GM23338 (cell line): ENCODE data around the gene UGCG. TPM values are rescaled to one million over a fixed set of nuclear protein-coding genes. Genes with fewer than 3 reads are reported as not detected.

ENCODE experiments used
- ATAC-seq: fragments of 200-7000 bp; cut with Tn5 transposase; 3 replicates; pipeline ENCODE4 v1.9.1; 2020
- DNase-seq: peaks from one replicate; pipeline ENCODE4 v3.0.0-alpha.2; 2015; ENCODE audit warnings: low spot score
- H2AFZ ChIP-seq: fragments of 200-600 bp; sonication (generic); 2 replicates; pipeline ENCODE4 v1.8.0; 2016; ENCODE audit warnings: antibody characterized with exemption, mild to moderate bottlenecking, moderate library complexity
- H3F3A ChIP-seq: fragments of 200-600 bp; sonication (generic); replicated peaks from 2 replicates; pipeline ENCODE4 v1.8.0; 2017; ENCODE audit warnings: antibody characterized with exemption, mixed run types, low read depth
- H3K27ac ChIP-seq: fragments of 200-600 bp; sonication (generic); 2 replicates; pipeline ENCODE4 v1.6.1; 2016; ENCODE audit warnings: low read depth
- H3K27me3 ChIP-seq: fragments of 200-600 bp; sonication (generic); 2 replicates; pipeline ENCODE4 v1.8.0; 2016; ENCODE audit warnings: mild to moderate bottlenecking, mixed run types, moderate library complexity; ENCODE audit not compliant: insufficient read depth
- H3K36me3 ChIP-seq: fragments of 200-600 bp; sonication (generic); 2 replicates; pipeline ENCODE4 v1.8.0; 2016; ENCODE audit warnings: mild to moderate bottlenecking; ENCODE audit not compliant: insufficient read depth
- H3K4me1 ChIP-seq: fragments of 200-600 bp; sonication (generic); 2 replicates; pipeline ENCODE4 v1.8.0; 2016; ENCODE audit warnings: mild to moderate bottlenecking, moderate library complexity; ENCODE audit not compliant: insufficient read depth
- H3K4me2 ChIP-seq: fragments of 200-600 bp; sonication (generic); 2 replicates; pipeline ENCODE4 v1.7.1; 2017; ENCODE audit warnings: mixed run types
- H3K4me3 ChIP-seq: fragments of 200-600 bp; sonication (generic); 2 replicates; pipeline ENCODE4 v1.6.1; 2016; ENCODE audit warnings: mixed run types
- H3K79me2 ChIP-seq: fragments of 200-600 bp; sonication (generic); replicated peaks from 2 replicates; pipeline ENCODE4 v1.8.0; 2017; ENCODE audit warnings: mild to moderate bottlenecking; ENCODE audit not compliant: insufficient read depth
- H3K9me2 ChIP-seq: fragments of 200-600 bp; sonication (generic); 2 replicates; pipeline ENCODE4 v1.8.0; 2017; ENCODE audit not compliant: insufficient read depth
- H4K20me1 ChIP-seq: fragments of 200-600 bp; sonication (generic); replicated peaks from 2 replicates; pipeline ENCODE4 v1.8.0; 2017; ENCODE audit warnings: mild to moderate bottlenecking; ENCODE audit not compliant: insufficient read depth
- H3K27ac Mint-ChIP-seq: 2 replicates; pipeline ENCODE4 v1.8.0; 2020; ENCODE audit warnings: inconsistent platforms, mild to moderate bottlenecking, moderate library complexity, mixed read lengths
- H3K27me3 Mint-ChIP-seq: 3 replicates; pipeline ENCODE4 v1.8.0; 2022; ENCODE audit warnings: low read depth, mild to moderate bottlenecking, moderate library complexity, mixed read lengths, inconsistent platforms; ENCODE audit not compliant: insufficient read depth, poor library complexity
- H3K36me3 Mint-ChIP-seq: 3 replicates; pipeline ENCODE4 v1.8.0; 2021; ENCODE audit warnings: low read depth, mild to moderate bottlenecking, inconsistent platforms, moderate library complexity, mixed read lengths
- H3K4me1 Mint-ChIP-seq: 3 replicates; pipeline ENCODE4 v1.8.0; 2020; ENCODE audit warnings: mild to moderate bottlenecking, inconsistent platforms, mixed read lengths
- H3K4me3 Mint-ChIP-seq: 3 replicates; pipeline ENCODE4 v1.8.0; 2021; ENCODE audit warnings: moderate library complexity, mild to moderate bottlenecking, inconsistent platforms, mixed read lengths
- H3K9me3 Mint-ChIP-seq: 3 replicates; pipeline ENCODE4 v1.8.0; 2020; ENCODE audit warnings: moderate library complexity, mild to moderate bottlenecking, inconsistent platforms, mixed read lengths
- CREB1 ChIP-seq: fragments of 250-450 bp; sonication (Bioruptor Pico); IDR thresholded peaks from 2 replicates; pipeline ENCODE4 v1.5.0; 2020; ENCODE audit warnings: low read depth, mild to moderate bottlenecking, moderate library complexity
- POLR2AphosphoS5 ChIP-seq: IDR thresholded peaks from 2 replicates; pipeline ENCODE4 v1.6.1; 2016; ENCODE audit warnings: antibody characterized with exemption, low read depth
- STAT1 ChIP-seq: IDR thresholded peaks from one replicate; pipeline ENCODE4 v1.6.1; 2016; ENCODE audit warnings: antibody characterized with exemption; ENCODE audit not compliant: unreplicated experiment
- ZNF331 ChIP-seq: fragments of 250-450 bp; sonication (Bioruptor Pico); IDR thresholded peaks from 2 replicates; pipeline ENCODE4 v1.5.0; 2020; ENCODE audit warnings: low read depth, mild to moderate bottlenecking, moderate library complexity
- long read RNA-seq: library from polyadenylated mRNA; unstranded; transcript quantifications from one replicate; pipeline ENCODE4 v2.0.0, GENCODE V29; 2020; ENCODE audit not compliant: unreplicated experiment
- polyA plus RNA-seq: library from polyadenylated mRNA; unstranded; fragments of >200 nt; fragmentation: Nextera tagmentation; extraction: Ambion mirVana; gene quantifications from 2 replicates; pipeline ENCODE4 v1.2.1, GENCODE V29; 2016
- total RNA-seq: library from RNA; depleted of rRNA; stranded (reverse); fragments of >200 nt; shearing (Covaris generic); gene quantifications from 2 replicates; pipeline ENCODE4 v1.2.3, GENCODE V29; 2014; rRNA removed
- TF ChIP-seq, protein P1 (sequence below): IDR thresholded peaks from one replicate; pipeline ENCODE4 v1.6.1; 2018; ENCODE audit warnings: antibody characterized with exemption; ENCODE audit not compliant: unreplicated experiment
- TF ChIP-seq, protein P2 (sequence below), 2 experiments: fragments of 200-600 bp in 1 of 2; sonication (generic) in 1 of 2; conservative IDR thresholded peaks; 2 replicates each; pipeline versions ENCODE4 v1.5.1 to v1.6.1; 2016 to 2017; ENCODE audit warnings: antibody characterized with exemption in 2 of 2, low read depth in 2 of 2, mild to moderate bottlenecking in 2 of 2, moderate library complexity in 1 of 2
- TF ChIP-seq, protein P3 (sequence below): IDR thresholded peaks from 2 replicates; pipeline ENCODE4 v1.6.1; 2016; ENCODE audit warnings: antibody characterized with exemption

Gene UGCG
- total RNA-seq (44.9 and 48.1 TPM in 2 replicates), polyA plus RNA-seq (27.8 and 30.4 TPM in 2 replicates)
- long read RNA-seq, full-length matches to known transcripts = 16 of 21 reads
- long read RNA-seq, partial matches to known transcripts = 0 of 21 reads
- long read RNA-seq, other reads (novel, unspliced or antisense) = 5 of 21 reads

DNA sequence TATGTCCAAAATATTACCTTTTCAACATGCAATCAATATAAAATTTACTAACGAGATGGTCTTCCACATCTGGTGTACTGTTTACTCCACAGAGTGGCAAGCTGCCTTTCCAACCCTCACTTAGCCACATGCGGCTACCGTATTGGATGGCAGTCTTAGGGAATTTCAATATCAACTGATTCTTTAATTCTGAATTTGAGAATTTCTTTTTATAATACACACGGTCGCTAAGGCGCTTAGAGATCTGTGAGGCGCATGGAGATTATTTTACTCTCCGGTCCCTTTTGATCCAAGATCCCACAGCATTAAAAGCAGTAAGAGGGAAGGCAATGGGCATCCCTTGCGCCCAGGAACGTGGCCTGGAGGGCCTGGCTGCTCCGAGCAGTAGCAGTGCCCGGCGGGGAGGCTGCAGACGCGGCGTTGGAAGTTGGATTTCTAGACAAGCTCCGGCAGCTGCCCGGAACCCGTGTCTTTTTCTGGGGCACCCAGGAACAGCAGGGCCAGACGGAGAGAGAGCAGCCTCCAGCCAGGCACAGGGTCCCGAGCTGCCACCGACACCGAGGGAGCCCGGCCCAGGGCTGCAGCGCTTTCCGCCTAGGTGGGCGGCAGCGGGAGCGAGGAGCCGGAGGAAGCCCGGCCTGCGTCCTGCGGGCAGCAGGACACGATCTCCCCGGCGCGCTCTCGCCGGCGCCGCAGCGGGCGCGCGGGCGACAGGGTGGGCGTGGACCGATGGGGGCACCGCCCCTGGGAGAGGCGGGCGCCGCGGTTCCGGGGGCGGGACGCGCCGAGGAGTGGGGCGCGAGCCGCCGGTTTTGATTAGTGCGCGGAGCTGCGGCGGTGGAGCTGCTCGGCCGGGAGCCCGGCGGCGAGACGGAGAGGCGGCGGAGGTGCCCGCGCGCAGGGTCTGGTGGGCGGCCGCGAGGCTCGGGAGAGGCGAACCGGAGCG, at the start of gene UGCG:
Gene UGCG, plus strand, starts transcription at position 819 of the 946 bp plus-strand sequence. CDS start 402 bp downstream, outside the sequence.
- Histone ChIP-seq H3K36me3 (no peaks in the 10 kb centered on the region), H3F3A (no peaks in the 10 kb centered on the region), H3K4me2 (peak within 1 kb of the TSS; percentile 89), H3K79me2 (peaks cover 39% of the 10 kb centered on the region), H3K4me3 (peak within 1 kb of the TSS; percentile 85), H3K9me2 (no peaks in the 10 kb centered on the region), H3K27me3 (no peaks in the 10 kb centered on the region), H4K20me1 (peaks cover 21% of the 10 kb centered on the region), H2AFZ (peak within 1 kb of the TSS; percentile 95), H3K27ac (peak within 1 kb of the TSS; percentile 81), H3K4me1 (peaks cover 21% of the 10 kb centered on the region)
- peaks cover 4% of the 10 kb centered on the region for H3K27me3 Mint-ChIP-seq
- H3K9me3 Mint-ChIP-seq = no peaks in the 10 kb centered on the region
- H3K36me3 Mint-ChIP-seq = no peaks in the 10 kb centered on the region
- H3K4me3 Mint-ChIP-seq = peak within 1 kb of the TSS; percentile 81
- TF ChIP-seq POLR2AphosphoS5 = peak; percentile 89
- TF ChIP-seq, protein P1, sequence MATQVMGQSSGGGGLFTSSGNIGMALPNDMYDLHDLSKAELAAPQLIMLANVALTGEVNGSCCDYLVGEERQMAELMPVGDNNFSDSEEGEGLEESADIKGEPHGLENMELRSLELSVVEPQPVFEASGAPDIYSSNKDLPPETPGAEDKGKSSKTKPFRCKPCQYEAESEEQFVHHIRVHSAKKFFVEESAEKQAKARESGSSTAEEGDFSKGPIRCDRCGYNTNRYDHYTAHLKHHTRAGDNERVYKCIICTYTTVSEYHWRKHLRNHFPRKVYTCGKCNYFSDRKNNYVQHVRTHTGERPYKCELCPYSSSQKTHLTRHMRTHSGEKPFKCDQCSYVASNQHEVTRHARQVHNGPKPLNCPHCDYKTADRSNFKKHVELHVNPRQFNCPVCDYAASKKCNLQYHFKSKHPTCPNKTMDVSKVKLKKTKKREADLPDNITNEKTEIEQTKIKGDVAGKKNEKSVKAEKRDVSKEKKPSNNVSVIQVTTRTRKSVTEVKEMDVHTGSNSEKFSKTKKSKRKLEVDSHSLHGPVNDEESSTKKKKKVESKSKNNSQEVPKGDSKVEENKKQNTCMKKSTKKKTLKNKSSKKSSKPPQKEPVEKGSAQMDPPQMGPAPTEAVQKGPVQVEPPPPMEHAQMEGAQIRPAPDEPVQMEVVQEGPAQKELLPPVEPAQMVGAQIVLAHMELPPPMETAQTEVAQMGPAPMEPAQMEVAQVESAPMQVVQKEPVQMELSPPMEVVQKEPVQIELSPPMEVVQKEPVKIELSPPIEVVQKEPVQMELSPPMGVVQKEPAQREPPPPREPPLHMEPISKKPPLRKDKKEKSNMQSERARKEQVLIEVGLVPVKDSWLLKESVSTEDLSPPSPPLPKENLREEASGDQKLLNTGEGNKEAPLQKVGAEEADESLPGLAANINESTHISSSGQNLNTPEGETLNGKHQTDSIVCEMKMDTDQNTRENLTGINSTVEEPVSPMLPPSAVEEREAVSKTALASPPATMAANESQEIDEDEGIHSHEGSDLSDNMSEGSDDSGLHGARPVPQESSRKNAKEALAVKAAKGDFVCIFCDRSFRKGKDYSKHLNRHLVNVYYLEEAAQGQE = no peak
- peak within 1 kb of the TSS; percentile 79; the same call in 1 of the 2 replicates for H3K27ac Mint-ChIP-seq
- peak; percentile 90 for DNase-seq
- peak; percentile 86 for ATAC-seq
- peaks cover 11% of the 10 kb centered on the region; the same call in 2 of the 3 replicates for H3K4me1 Mint-ChIP-seq

DNA sequence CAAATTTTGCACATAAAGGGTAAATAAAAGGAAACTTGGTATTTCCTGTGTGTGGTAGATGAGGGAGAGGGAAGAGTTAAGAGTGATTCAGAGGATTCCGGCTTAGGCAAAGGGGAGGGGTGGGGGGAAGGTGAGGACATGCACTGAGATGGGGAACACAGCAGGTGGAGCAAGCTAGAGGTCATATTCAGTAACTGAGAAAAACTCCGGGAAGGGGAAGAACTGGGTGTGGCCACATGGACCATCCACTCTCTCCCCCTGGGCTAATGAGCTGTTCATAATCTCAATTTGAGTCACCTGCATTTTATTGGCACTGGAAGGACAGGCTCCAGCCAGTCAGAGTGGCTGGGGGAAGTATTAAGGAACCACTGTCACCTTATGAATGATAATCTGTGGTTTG, 45.1 kb upstream of the UGCG start:
- ATAC-seq (peak; percentile 48; the same call in 2 of the 3 replicates), DNase-seq (peak; percentile 34)
- H3K79me2 ChIP-seq = no peaks in the 10 kb centered on the region
- H3K27me3 ChIP-seq = no peaks in the 10 kb centered on the region
- H3F3A ChIP-seq = no peaks in the 10 kb centered on the region
- no peak overlapping the region for H3K27ac Mint-ChIP-seq
- no peak overlapping the region for H2AFZ ChIP-seq
- no peak overlapping the region for H3K27ac ChIP-seq
- H3K36me3 Mint-ChIP-seq = no peaks in the 10 kb centered on the region
- 0 out of 2 replicates have a peak, but pooled peaks cover 3% of the 10 kb centered on the region for H3K4me1 ChIP-seq
- H3K9me3 Mint-ChIP-seq = no peaks in the 10 kb centered on the region
- H3K4me3 Mint-ChIP-seq = no peak overlapping the region
- no peaks in the 10 kb centered on the region for H3K9me2 ChIP-seq
- no peak overlapping the region for H3K4me3 ChIP-seq
- H3K27me3 Mint-ChIP-seq = peaks cover 3% of the 10 kb centered on the region
- 0 out of 3 replicates have a peak, but pooled peaks cover 2% of the 10 kb centered on the region for H3K4me1 Mint-ChIP-seq
- H3K36me3 ChIP-seq = no peaks in the 10 kb centered on the region
- no peaks in the 10 kb centered on the region for H4K20me1 ChIP-seq
- H3K4me2 ChIP-seq = no peak overlapping the region
- TF ChIP-seq, protein P2, sequence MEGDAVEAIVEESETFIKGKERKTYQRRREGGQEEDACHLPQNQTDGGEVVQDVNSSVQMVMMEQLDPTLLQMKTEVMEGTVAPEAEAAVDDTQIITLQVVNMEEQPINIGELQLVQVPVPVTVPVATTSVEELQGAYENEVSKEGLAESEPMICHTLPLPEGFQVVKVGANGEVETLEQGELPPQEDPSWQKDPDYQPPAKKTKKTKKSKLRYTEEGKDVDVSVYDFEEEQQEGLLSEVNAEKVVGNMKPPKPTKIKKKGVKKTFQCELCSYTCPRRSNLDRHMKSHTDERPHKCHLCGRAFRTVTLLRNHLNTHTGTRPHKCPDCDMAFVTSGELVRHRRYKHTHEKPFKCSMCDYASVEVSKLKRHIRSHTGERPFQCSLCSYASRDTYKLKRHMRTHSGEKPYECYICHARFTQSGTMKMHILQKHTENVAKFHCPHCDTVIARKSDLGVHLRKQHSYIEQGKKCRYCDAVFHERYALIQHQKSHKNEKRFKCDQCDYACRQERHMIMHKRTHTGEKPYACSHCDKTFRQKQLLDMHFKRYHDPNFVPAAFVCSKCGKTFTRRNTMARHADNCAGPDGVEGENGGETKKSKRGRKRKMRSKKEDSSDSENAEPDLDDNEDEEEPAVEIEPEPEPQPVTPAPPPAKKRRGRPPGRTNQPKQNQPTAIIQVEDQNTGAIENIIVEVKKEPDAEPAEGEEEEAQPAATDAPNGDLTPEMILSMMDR (conservative IDR thresholded peaks at IDR 0.05; ENCODE audit: low read depth in 2 of 2) = no peak
- TF ChIP-seq STAT1 (no peak), ZNF331 (no peak), CREB1 (no peak), POLR2AphosphoS5 (no peak)
- TF ChIP-seq, protein P3, sequence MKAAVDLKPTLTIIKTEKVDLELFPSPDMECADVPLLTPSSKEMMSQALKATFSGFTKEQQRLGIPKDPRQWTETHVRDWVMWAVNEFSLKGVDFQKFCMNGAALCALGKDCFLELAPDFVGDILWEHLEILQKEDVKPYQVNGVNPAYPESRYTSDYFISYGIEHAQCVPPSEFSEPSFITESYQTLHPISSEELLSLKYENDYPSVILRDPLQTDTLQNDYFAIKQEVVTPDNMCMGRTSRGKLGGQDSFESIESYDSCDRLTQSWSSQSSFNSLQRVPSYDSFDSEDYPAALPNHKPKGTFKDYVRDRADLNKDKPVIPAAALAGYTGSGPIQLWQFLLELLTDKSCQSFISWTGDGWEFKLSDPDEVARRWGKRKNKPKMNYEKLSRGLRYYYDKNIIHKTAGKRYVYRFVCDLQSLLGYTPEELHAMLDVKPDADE = no peak
